HG02981 (cell line): ENCODE measurements around the gene CAGE1.

ENCODE experiments used
- ATAC-seq: cut with Tn5 transposase; IDR thresholded peaks from one replicate; pipeline ENCODE4 v1.9.1; 2021; ENCODE audit warnings: mild to moderate bottlenecking, moderate library complexity; ENCODE audit not compliant: unreplicated experiment

The CAGE1 gene

GRCh38 chr6:7389451-7390225, at the start of gene CAGE1, which contains the start of gene RIOK1:
CAGE1 (minus strand) TSS chr6:7389742; CDS start chr6:7387173, 2,569 bp downstream.
RIOK1 (plus strand) TSS chr6:7389808; CDS start chr6:7390003, 195 bp downstream.
- peak; percentile 97 for ATAC-seq

DNA sequence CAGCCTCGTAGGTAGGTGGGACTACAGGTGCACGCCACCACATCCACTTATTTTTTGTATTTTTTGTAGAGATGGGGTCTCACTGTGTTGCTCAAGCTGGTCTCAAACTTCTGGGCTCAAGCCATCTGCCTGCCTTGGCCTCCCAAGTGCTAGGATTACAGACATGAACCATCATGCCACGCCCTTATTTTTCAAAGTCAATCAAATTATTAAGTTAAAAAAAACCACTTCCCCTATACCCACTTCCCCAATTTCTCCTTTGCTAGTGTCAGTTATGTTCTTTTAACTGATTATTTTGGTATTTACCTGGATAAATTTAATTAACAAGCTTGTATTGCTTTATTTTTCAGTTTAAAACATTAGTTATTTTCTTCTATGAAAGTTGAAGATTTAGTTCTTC, 49.7 kb upstream of the CAGE1 start:
- no peak for ATAC-seq

DNA sequence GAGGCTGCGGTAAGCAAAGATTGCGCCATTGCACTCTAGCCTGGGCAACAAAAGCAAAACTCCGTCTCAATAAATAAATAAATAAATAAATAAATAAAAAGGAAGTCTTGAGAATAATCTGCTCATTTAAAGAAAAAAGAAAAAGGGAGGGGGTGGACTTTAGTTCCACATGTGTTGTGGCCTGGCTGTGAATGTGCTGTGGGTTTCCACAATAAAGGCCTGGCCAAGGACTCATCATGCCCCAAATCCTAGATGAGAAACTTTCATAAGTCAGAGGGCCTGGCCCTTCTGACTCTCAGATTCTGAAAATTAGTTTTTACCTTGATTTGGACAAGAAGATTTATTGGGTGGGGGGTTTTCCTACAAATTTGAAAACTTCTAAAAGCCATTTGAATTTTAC, 48.5 kb upstream of the CAGE1 start:
- ATAC-seq = no peak

GRCh38 chr6:7434672-7435071, 45.1 kb upstream of the CAGE1 start:
- ATAC-seq = no peak

GRCh38 chr6:7433121-7433617, 43.6 kb upstream of the CAGE1 start:
- ATAC-seq = no peak

- ATAC-seq = no peak
Observed at GRCh38 chr6:7432391-7433120, 43.0 kb upstream of the CAGE1 start.

GRCh38 chr6:7431674-7432390, 42.3 kb upstream of the CAGE1 start:
- no peak for ATAC-seq

GRCh38 chr6:7431313-7431673, 41.8 kb upstream of the CAGE1 start:
- ATAC-seq = no peak

GRCh38 chr6:7426447-7427169, 37.1 kb upstream of the CAGE1 start:
- ATAC-seq = no peak

DNA sequence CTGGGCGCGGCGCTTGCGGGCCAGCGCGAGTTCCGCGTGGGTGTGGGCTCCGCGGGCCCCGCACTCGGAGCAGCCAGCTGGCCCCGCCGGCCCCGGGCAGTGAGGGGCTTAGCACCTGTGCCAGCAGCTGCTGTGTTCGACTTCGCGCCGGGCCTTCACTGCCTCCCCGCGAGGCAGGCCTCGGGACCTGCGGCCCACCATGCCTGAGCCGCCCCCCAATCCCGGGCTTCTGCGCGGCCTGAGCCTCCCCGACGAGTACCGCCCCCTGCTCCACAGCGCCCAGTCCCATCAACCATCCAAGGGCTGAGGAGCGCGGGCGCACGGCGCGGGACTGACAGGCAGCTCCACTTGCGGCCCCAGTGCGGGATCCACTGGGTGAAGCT, 36.3 kb upstream of the CAGE1 start:
- no peak for ATAC-seq

DNA sequence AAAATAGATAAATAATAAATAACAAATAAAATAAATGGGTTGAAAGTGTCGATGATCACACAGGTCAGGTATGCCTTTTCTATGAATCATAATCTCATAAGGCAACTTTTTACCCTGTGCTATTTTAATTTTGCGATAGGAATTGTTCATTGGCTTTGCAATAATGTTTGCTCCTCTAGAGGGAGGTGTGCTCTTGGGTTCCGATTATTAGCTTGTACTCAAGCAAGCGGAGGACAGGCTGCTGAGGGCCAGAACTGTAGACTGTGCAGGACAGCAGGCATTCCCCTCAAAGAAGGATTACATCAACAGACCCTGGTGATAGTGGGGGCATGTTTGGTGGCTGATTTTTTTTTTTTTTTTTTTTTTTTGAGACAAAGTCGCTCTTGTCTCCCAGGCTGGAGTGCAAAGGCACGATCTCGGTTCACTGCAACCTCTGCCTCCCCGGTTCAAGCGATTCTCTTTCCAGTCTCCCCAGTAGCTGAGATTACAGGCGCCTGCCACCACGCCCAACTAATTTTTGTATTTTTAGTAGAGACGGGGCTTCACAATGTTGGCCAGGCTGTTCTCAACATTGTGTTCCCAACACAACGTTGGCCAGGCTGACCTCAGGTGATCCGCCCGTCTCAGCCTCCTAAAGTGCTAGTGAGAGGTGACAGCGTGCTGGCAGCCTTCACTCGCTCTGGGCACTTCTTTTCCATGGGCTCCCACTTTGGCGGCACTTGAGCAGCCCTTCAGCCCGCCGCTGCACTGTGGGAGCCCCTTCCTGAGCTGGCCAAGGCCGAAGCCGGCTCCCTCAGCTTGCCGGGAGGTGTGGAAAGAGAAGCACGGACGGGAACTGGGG, 35.6 kb upstream of the CAGE1 start:
- ATAC-seq = no peak

- no peak for ATAC-seq
Observed at GRCh38 chr6:7424058-7424457, 34.5 kb upstream of the CAGE1 start.

- no peak for ATAC-seq
Observed at GRCh38 chr6:7421066-7421465, 31.5 kb upstream of the CAGE1 start.

- no peak for ATAC-seq
Observed at GRCh38 chr6:7419065-7419464, 29.5 kb upstream of the CAGE1 start.

DNA sequence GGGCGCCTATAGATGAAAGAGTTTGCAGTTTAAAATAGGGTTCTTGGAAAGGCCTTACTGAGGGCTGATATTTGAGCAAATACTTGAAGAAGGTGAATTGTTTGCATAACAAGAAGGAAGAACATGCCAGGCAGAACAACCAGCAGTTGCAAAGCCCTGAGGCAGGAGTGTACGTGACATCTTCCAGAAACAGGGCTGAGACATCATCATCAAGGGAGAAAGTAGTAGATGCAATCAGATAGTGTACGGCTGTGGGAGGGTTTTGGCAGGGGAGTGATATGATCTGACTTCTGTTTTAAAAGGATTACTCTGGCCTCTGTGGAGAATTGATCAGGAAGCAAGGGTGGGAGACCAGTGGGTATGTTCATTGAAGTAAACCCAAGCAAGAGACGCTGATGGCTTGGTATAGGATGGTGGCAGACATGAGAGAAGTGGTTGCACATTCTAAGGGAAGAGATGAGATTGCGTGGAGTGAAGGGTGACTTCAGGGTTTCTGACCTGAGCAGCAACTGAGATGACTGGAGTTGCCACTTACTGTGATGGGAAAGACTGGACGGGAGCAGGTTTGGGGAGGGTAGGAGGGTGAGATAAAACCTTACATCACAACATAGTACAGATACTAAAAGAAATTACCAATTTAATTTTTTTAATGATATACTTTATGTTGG, 28.8 kb upstream of the CAGE1 start:
- ATAC-seq = no peak

DNA sequence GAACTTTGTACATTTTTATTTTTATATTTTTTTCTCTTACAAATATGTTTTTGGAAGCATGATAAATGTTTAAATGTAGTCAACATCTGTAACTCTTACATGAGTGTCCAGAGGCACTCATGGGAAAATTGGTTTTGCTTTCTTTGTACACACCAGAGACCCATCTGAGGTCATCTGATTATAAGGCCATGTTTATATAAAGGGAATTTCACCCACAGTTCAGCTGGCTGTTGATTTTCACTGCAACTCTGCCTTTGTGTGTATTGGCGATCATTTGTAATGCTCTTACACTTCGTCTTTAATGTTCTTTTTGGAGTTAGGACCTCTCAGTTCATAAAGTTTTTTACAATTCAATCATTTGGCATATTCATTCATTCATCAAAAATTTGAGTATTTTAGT, 28.1 kb upstream of the CAGE1 start:
- ATAC-seq = no peak

DNA sequence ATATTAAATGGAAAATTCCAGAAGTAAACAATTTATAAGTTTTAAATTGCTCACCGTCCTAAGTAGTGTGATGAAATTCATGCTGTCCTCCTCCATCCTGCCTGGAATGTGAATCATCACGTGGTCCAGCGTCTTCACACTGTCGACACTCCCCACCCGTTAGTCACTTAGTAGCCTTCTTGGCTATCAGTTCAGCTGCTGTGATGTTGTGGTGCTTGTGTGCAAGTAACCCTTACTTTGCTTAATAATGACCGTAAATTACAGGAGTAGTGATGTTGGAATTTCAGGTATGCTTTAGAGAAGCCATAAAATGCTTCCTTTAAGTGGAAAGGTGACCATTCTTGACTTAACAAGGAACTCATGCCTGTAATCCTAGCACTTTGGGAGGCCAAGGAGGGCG, 25.3 kb upstream of the CAGE1 start:
- no peak for ATAC-seq

DNA sequence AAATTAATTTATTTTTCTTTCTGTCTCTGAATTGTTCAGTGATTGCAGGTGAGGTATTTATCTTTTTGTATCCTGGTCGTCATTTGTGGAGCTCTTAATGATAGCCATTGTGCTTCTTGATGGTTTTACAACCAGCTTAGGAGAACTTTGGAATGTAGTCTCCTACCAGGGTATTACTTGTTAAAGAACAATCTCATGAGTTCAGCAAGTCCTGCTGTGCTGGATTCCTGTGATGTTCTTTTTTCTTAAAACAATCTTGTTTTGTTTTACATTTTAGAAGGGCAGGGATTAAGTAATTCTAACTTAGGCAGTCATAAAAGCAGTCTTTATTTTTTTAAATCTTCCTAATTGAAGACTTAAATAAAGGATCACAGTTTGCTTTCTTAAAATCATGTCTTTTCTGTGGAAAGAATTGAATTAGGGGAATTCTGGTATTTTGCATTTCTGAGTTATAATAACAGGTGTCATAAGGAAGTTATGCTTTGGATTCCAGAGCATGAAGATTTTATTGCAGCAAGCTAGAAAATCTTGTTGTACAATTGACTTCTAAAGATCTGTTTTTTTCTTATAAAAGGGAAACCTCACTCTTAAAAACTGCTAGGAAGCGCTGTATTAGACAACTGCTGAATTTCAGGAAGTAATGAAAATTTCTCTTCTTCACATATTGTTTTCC, 23.7 kb upstream of the CAGE1 start:
- ATAC-seq = no peak

DNA sequence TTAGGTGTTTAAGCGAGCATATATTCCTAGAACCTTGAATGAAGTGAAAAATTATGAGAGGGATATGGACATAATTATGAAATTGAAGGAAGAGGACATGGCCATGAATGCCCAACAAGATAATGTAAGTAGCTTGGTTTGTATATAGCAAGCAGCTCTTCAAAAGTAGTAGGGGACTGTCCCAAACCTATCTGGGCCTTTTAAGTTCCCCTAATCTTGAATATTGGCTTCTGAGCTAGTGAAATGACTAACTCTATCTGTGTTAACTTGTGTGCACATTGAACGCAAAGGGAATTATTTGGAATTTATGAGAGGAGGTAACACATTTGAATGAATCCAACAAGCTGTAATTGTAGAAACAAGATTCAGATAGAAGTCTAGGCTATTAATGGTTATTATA, 21.8 kb upstream of the CAGE1 start:
- ATAC-seq = no peak
